HL-60 (cell line): ENCODE measurements around the gene MAN2B1.

ENCODE experiments used
- DNase-seq, 2 experiments: peaks; one replicate each; pipeline ENCODE4 v3.0.0-alpha.2; 2010 to 2020; ENCODE audit warnings: low read depth in 1 of 2, low spot score in 1 of 2
- H3K27ac ChIP-seq: fragments of 250-450 bp; sonication (Bioruptor Pico); replicated peaks from 2 replicates; pipeline ENCODE4 v1.5.1; 2020; ENCODE audit warnings: mild to moderate bottlenecking, moderate library complexity
- H3K27me3 ChIP-seq: fragments of 250-450 bp; sonication (Bioruptor Pico); 2 replicates; pipeline ENCODE4 v1.5.1; 2021; ENCODE audit warnings: mild to moderate bottlenecking, moderate library complexity; ENCODE audit not compliant: insufficient read depth, poor library complexity, severe bottlenecking
- H3K4me3 ChIP-seq: replicated peaks from 2 replicates; pipeline ENCODE4 v1.5.1; 2011; ENCODE audit warnings: mild to moderate bottlenecking, control low read depth, low read length; ENCODE audit not compliant: insufficient read depth
- CTCF ChIP-seq: IDR thresholded peaks from one replicate; pipeline ENCODE4 v1.5.1; 2011; ENCODE audit warnings: low read length, control low read depth, inconsistent platforms; ENCODE audit not compliant: insufficient read depth
- GABPA ChIP-seq: IDR thresholded peaks from 2 replicates; pipeline ENCODE4 v1.6.1; 2012; ENCODE audit warnings: low read depth
- POLR2AphosphoS5 ChIP-seq: IDR thresholded peaks from 2 replicates; pipeline ENCODE4 v1.6.1; 2012; ENCODE audit warnings: low read depth
- REST ChIP-seq: IDR thresholded peaks from 2 replicates; pipeline ENCODE4 v1.6.1; 2012; ENCODE audit warnings: low read depth; ENCODE audit not compliant: insufficient replicate concordance
- SPI1 ChIP-seq: IDR thresholded peaks from 2 replicates; pipeline ENCODE4 v1.6.1; 2012; ENCODE audit warnings: low read depth, mild to moderate bottlenecking, borderline replicate concordance

Gene MAN2B1

GRCh38 chr19:12694641-12695040 is 28.1 kb upstream of the MAN2B1 start:
- no peak for DNase-seq
- no peak for TF ChIP-seq POLR2AphosphoS5
- no peak for TF ChIP-seq SPI1
- no peak for TF ChIP-seq GABPA
- TF ChIP-seq REST: no peak
- TF ChIP-seq CTCF: no peak
- no peak overlapping the region for H3K27ac ChIP-seq

GRCh38 chr19:12692960-12693359 is 26.4 kb upstream of the MAN2B1 start:
- TF ChIP-seq REST (no peak), SPI1 (no peak), POLR2AphosphoS5 (no peak), GABPA (no peak), CTCF (no peak)
- no peaks in the 10 kb centered on the region for H3K27me3 ChIP-seq
- no peak overlapping the region for H3K4me3 ChIP-seq
- no peak overlapping the region for H3K27ac ChIP-seq
- no peak for DNase-seq

More at GRCh38 chr19:12694641-12695040, 28.1 kb upstream of the MAN2B1 start:
- no peaks in the 10 kb centered on the region for H3K27me3 ChIP-seq
- H3K4me3 ChIP-seq: no peak overlapping the region

GRCh38 chr19:12689581-12690216 is 23.2 kb upstream of the MAN2B1 start:
- TF ChIP-seq POLR2AphosphoS5: no peak
- TF ChIP-seq REST: no peak
- no peak for TF ChIP-seq GABPA
- TF ChIP-seq SPI1: no peak
- TF ChIP-seq CTCF: no peak
- H3K27me3 ChIP-seq: no peaks in the 10 kb centered on the region

More at GRCh38 chr19:12689581-12690216, 23.2 kb upstream of the MAN2B1 start:
- Histone ChIP-seq H3K27ac (no peak overlapping the region), H3K4me3 (no peak overlapping the region)
- DNase-seq: no peak
